ENCODE measurements around the gene PLPP3. TPM values are rescaled to one million over a fixed set of nuclear protein-coding genes. Genes with fewer than 3 reads are reported as not detected.
A peak's percentile ranks its signal among the peaks of the same experiment; 100 is the strongest.

The PLPP3 gene
- total and polyA plus RNA-seq, 12 donors: 16.2 to 136 (median 77.8) TPM

GRCh38 chr1:56517404-56518130 is 61.8 kb downstream of the PLPP3 start:
- Histone ChIP-seq H3K4me1 (peaks cover 17 to 92% (median 78%) of the 10 kb centered on the region in 9 donors), H3K27ac (peak overlapping the region in 5 of 10 donors; percentile 24 to 87 (median 61)), H3K27me3 (no peaks in the 10 kb centered on the region), H3K36me3 (peaks cover 0 to 84% (median 32%) of the 10 kb centered on the region in 9 donors), H3K4me3 (no peak overlapping the region), H3K9me3 (no peaks in the 10 kb centered on the region)
- intact Hi-C loops (cut with DNase I): loop anchor here in 2 of 10 donors (10.0 kb wide), 1 partner anchor 57 kb away; the partner anchor contains the start of gene PLPP3 (in 2 of the 2)
- ATAC-seq: no peak
- no peak for TF ChIP-seq CTCF (IDR thresholded peaks at IDR 0.05)
- 96 to 97% methylated on average over 2 of the region's 2 CpGs for WGBS, 2 donors
- no peak for DNase-seq

- intact Hi-C loops (cut with DNase I): loop anchor here in 2 of 10 donors (10.0 kb wide), 1 partner anchor 58 kb away; the partner anchor contains the start of gene PLPP3 (in 2 of the 2)
- no peaks in the 10 kb centered on the region for H3K9me3 ChIP-seq
- H3K4me1 ChIP-seq: peaks cover 14 to 92% (median 78%) of the 10 kb centered on the region in 9 donors
- peak in 6 of 8 donors; percentile 12 to 67 (median 26) for ATAC-seq
- H3K27me3 ChIP-seq: no peaks in the 10 kb centered on the region
- peaks cover 0 to 84% (median 33%) of the 10 kb centered on the region in 9 donors for H3K36me3 ChIP-seq
- H3K4me3 ChIP-seq: no peak overlapping the region
- no peak for TF ChIP-seq CTCF (IDR thresholded peaks at IDR 0.05)
- WGBS, 2 donors: 62 to 74% methylated on average over 7 of the region's 7 CpGs
- H3K27ac ChIP-seq: peak overlapping the region in 9 of 10 donors; percentile 24 to 87 (median 53)
- DNase-seq: no peak
Observed at GRCh38 chr1:56516539-56517252, 62.7 kb downstream of the PLPP3 start.

- intact Hi-C loops (cut with DNase I): loop anchor here in 2 of 10 donors (10.0 kb wide), 1 partner anchor 59 kb away; the partner anchor contains the start of gene PLPP3 (in 2 of the 2)
- peaks cover 11 to 92% (median 78%) of the 10 kb centered on the region in 9 donors for H3K4me1 ChIP-seq
Observed at GRCh38 chr1:56515898-56516538, 63.3 kb downstream of the PLPP3 start.

More at GRCh38 chr1:56515898-56516538, 63.3 kb downstream of the PLPP3 start:
- peaks cover 0 to 85% (median 33%) of the 10 kb centered on the region in 9 donors for H3K36me3 ChIP-seq
- H3K27ac ChIP-seq: peak overlapping the region in 9 of 10 donors; percentile 24 to 87 (median 53)
- no peak overlapping the region for H3K4me3 ChIP-seq
- H3K27me3 ChIP-seq: no peaks in the 10 kb centered on the region
- no peak for DNase-seq
- H3K9me3 ChIP-seq: no peaks in the 10 kb centered on the region
- WGBS, 2 donors: 89 to 93% methylated on average over 4 of the region's 4 CpGs
- ATAC-seq: no peak
- no peak for TF ChIP-seq CTCF (IDR thresholded peaks at IDR 0.05)
